Tibial nerve (tissue), 4 donors: ENCODE measurements around the gene BPIFB6.

Experiments
- EP300 ChIP-seq, 2 donors: sonication (generic); formaldehyde crosslinking; IDR thresholded peaks; one replicate each; pipeline ENCODE4 v1.6.1; 2017; ENCODE audit warnings: antibody characterized with exemption in 2 of 2, mild to moderate bottlenecking in 1 of 2
- POLR2A ChIP-seq, 2 donors: fragments of 450-650 bp; IDR thresholded peaks; one replicate each; pipeline ENCODE4 v1.6.1; 2017; ENCODE audit warnings: antibody characterized with exemption in 2 of 2, mild to moderate bottlenecking in 2 of 2, moderate library complexity in 2 of 2
- TF ChIP-seq, protein P1 (sequence below), 5 experiments: fragments of 200-600 bp in 3 of 5; fragments of 450-650 bp in 2 of 5; sonication (generic) in 3 of 5; IDR thresholded peaks; one replicate each; pipeline ENCODE4 v1.5.1; 2016 to 2019; ENCODE audit warnings: antibody characterized with exemption in 5 of 5, mild to moderate bottlenecking in 3 of 5, moderate library complexity in 2 of 5

DNA sequence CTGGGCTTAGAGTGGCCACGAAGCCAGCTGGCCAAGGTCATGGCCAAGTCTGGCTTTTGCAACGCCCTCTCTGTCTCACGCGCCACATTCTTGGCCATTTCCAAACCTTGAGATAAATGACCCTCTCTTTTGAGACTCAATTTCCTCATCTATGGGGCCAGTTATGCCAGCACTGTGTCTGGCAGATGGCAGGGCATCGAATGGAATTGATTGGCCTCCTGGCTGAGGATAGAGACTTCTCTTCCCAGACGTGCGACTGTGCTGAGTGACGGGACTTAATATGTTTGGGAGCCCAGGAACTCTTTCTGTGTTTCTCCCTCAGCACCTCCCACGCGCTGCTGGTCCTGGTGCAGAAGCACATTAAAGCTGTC lies 16.3 kb upstream of the BPIFB6 start:
- TF ChIP-seq, protein P1, sequence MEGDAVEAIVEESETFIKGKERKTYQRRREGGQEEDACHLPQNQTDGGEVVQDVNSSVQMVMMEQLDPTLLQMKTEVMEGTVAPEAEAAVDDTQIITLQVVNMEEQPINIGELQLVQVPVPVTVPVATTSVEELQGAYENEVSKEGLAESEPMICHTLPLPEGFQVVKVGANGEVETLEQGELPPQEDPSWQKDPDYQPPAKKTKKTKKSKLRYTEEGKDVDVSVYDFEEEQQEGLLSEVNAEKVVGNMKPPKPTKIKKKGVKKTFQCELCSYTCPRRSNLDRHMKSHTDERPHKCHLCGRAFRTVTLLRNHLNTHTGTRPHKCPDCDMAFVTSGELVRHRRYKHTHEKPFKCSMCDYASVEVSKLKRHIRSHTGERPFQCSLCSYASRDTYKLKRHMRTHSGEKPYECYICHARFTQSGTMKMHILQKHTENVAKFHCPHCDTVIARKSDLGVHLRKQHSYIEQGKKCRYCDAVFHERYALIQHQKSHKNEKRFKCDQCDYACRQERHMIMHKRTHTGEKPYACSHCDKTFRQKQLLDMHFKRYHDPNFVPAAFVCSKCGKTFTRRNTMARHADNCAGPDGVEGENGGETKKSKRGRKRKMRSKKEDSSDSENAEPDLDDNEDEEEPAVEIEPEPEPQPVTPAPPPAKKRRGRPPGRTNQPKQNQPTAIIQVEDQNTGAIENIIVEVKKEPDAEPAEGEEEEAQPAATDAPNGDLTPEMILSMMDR (IDR thresholded peaks at IDR 0.05): no peak
- TF ChIP-seq POLR2A (IDR thresholded peaks at IDR 0.05) (no peak), EP300 (IDR thresholded peaks at IDR 0.05) (no peak)
